ENCODE results near the gene PTPRG. TPM values are rescaled to one million over a fixed set of nuclear protein-coding genes. Genes with fewer than 3 reads are reported as not detected.

The PTPRG gene
- polyA plus RNA-seq, 1 donor (not counting 4 experiments of a cell fraction or from before 2014, with no cell fraction given): 12.1 TPM

DNA sequence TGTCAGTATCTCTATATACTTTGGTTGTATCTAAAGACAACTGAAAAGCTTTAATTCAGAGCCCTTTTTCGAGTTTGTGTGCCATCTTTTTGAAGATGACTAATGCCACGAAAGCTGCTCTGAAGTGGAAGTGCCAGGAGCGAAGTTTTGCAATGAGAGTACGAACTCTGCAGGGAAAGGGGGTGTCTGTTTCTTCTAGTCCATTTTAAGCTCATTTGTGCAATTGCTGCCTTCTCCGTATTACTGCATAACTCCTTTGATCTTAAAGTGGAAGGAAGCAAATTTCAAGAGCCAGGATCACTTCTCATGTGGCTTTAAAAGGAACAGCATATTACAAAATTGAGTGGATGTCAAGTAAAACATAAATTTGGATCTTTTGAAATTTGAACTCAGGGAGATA lies 566.7 kb downstream of the PTPRG start:
- Histone ChIP-seq H3K9me3 (ENCODE audit: control insufficient read depth, low read depth, low read length) (no peaks in the 10 kb centered on the region), H2AFZ (ENCODE audit: control insufficient read depth, low read length) (no peak overlapping the region), H3K4me3 (ENCODE audit: control insufficient read depth in 2 of 3, extremely low read depth in 1 of 3, insufficient read depth in 2 of 3, low read depth in 1 of 3, low read length in 3 of 3) (no peak overlapping the region), H3K79me2 (ENCODE audit: control insufficient read depth, insufficient read depth, low read length) (no peaks in the 10 kb centered on the region), H3K36me3 (ENCODE audit: control insufficient read depth in 2 of 2, extremely low read depth in 1 of 2, insufficient read depth in 2 of 2, low read length in 2 of 2) (no peaks in the 10 kb centered on the region), H3K9me1 (ENCODE audit: control insufficient read depth, extremely low read depth, insufficient read depth, low read length) (no peaks in the 10 kb centered on the region), H4K20me1 (ENCODE audit: control insufficient read depth, extremely low read depth, insufficient read depth, low read length) (no peaks in the 10 kb centered on the region), H3K4me2 (ENCODE audit: control insufficient read depth, extremely low read depth, insufficient read depth, low read depth, low read length) (no peak overlapping the region), H3K9ac (ENCODE audit: control insufficient read depth, extremely low read depth, insufficient read depth, low read length) (no peak overlapping the region), H3K4me1 (ENCODE audit: control insufficient read depth, extremely low read depth, insufficient read depth, low read length) (no peaks in the 10 kb centered on the region), H3K27ac (ENCODE audit: control insufficient read depth, insufficient read depth, low read length) (no peak overlapping the region), H3K27me3 (ENCODE audit: control insufficient read depth, extremely low read depth, insufficient read depth, low read length) (no peaks in the 10 kb centered on the region)
- no peak for DNase-seq (ENCODE audit: low read depth, low spot score)
- no peak for TF ChIP-seq EZH2 (IDR thresholded peaks at IDR 0.05; ENCODE audit: low read length)
- TF ChIP-seq, protein P1, sequence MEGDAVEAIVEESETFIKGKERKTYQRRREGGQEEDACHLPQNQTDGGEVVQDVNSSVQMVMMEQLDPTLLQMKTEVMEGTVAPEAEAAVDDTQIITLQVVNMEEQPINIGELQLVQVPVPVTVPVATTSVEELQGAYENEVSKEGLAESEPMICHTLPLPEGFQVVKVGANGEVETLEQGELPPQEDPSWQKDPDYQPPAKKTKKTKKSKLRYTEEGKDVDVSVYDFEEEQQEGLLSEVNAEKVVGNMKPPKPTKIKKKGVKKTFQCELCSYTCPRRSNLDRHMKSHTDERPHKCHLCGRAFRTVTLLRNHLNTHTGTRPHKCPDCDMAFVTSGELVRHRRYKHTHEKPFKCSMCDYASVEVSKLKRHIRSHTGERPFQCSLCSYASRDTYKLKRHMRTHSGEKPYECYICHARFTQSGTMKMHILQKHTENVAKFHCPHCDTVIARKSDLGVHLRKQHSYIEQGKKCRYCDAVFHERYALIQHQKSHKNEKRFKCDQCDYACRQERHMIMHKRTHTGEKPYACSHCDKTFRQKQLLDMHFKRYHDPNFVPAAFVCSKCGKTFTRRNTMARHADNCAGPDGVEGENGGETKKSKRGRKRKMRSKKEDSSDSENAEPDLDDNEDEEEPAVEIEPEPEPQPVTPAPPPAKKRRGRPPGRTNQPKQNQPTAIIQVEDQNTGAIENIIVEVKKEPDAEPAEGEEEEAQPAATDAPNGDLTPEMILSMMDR (optimal IDR thresholded peaks at IDR 0.05 in 1 of 3, IDR thresholded peaks at IDR 0.05 in 1 of 3, conservative IDR thresholded peaks at IDR 0.05 in 1 of 3; ENCODE audit: extremely low read depth in 1 of 3, insufficient read depth in 2 of 3, low read length in 3 of 3): no peak
- no peak for FAIRE-seq
- dilution Hi-C loops (cut with MboI; ENCODE audit: extremely low pct_ligation_motif_present, low sequenced_read_pairs): no loop called here

DNA sequence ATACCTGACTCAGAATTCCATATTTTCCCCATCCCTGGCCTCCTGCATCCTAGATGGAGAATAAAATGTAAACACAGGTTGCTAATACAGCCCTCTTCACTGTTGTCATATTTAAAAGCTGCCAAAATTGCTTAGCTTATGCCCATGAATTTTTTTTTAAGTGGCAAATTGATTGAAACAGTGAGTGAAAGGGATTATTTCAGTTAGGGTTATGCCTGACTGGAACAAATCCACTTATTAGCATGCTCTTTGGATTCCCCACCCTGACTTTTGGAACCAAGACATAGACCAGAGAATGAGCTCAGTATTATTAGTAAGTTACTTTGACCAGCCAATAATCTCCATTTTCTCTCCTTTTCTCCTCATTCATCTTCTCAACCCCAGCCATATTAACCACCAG lies 567.3 kb downstream of the PTPRG start:
- Histone ChIP-seq H3K9me1 (ENCODE audit: control insufficient read depth, extremely low read depth, insufficient read depth, low read length) (no peaks in the 10 kb centered on the region), H3K9me3 (ENCODE audit: control insufficient read depth, low read depth, low read length) (no peaks in the 10 kb centered on the region), H3K4me3 (ENCODE audit: control insufficient read depth in 2 of 3, extremely low read depth in 1 of 3, insufficient read depth in 2 of 3, low read depth in 1 of 3, low read length in 3 of 3) (no peak overlapping the region), H3K4me2 (ENCODE audit: control insufficient read depth, extremely low read depth, insufficient read depth, low read depth, low read length) (no peak overlapping the region), H3K27ac (ENCODE audit: control insufficient read depth, insufficient read depth, low read length) (no peak overlapping the region), H2AFZ (ENCODE audit: control insufficient read depth, low read length) (no peak overlapping the region), H4K20me1 (ENCODE audit: control insufficient read depth, extremely low read depth, insufficient read depth, low read length) (no peaks in the 10 kb centered on the region), H3K9ac (ENCODE audit: control insufficient read depth, extremely low read depth, insufficient read depth, low read length) (no peak overlapping the region), H3K79me2 (ENCODE audit: control insufficient read depth, insufficient read depth, low read length) (no peaks in the 10 kb centered on the region), H3K27me3 (ENCODE audit: control insufficient read depth, extremely low read depth, insufficient read depth, low read length) (no peaks in the 10 kb centered on the region), H3K36me3 (ENCODE audit: control insufficient read depth in 2 of 2, extremely low read depth in 1 of 2, insufficient read depth in 2 of 2, low read length in 2 of 2) (no peaks in the 10 kb centered on the region), H3K4me1 (ENCODE audit: control insufficient read depth, extremely low read depth, insufficient read depth, low read length) (no peaks in the 10 kb centered on the region)
- dilution Hi-C loops (cut with MboI; ENCODE audit: extremely low pct_ligation_motif_present, low sequenced_read_pairs): no loop called here
- no peak for FAIRE-seq
- TF ChIP-seq EZH2 (IDR thresholded peaks at IDR 0.05; ENCODE audit: low read length): no peak
- TF ChIP-seq, protein P1 (optimal IDR thresholded peaks at IDR 0.05 in 1 of 3, IDR thresholded peaks at IDR 0.05 in 1 of 3, conservative IDR thresholded peaks at IDR 0.05 in 1 of 3; ENCODE audit: extremely low read depth in 1 of 3, insufficient read depth in 2 of 3, low read length in 3 of 3): no peak
- no peak for DNase-seq (ENCODE audit: low read depth, low spot score)

All from keratinocyte (primary cell).